ENCODE results near the gene ATP5F1A. TPM values are rescaled to one million over a fixed set of nuclear protein-coding genes. Genes with fewer than 3 reads are reported as not detected.
"Not testable (repeated sequence)": the region's sequence is repeated elsewhere in the genome, so short reads cannot be mapped to it uniquely, and the experiment has no call there.

Gene ATP5F1A
- total RNA-seq, 2 donors from 2014 or later, result 312 to 462 TPM

DNA sequence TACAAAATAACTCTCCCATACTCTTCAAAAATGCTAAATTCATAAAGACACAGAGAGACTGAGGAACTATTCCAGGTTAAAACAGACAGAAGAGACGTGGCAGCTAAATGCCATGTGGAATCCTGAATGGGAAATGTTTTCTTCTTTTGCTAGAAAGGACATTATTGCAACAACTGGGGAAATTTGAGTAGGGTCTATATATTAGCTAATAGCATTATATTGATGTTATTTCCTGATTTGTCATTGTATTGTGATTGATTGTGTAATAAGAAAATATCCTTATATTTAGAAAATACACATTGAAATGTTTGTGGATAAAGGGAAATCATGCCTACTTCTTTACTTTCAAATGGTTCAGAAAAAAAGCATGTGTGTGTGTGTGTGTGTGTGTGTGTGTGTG is 49.5 kb downstream of the ATP5F1A start:
- Mint-ChIP-seq H3K9me3 (no peaks in the 10 kb centered on the region), H3K4me3 (no peak overlapping the region), H3K4me1 (ENCODE audit: low read depth in 2 of 2) (peaks cover 37 to 42% of the 10 kb centered on the region in 2 donors), H3K27me3 (no peaks in the 10 kb centered on the region), H3K27ac (peak overlapping the region in 1 of 2 donors; percentile 73), H3K36me3 (no peaks in the 10 kb centered on the region)
- ATAC-seq (no peak), DNase-seq (ENCODE audit: low spot score) (no peak)

DNA sequence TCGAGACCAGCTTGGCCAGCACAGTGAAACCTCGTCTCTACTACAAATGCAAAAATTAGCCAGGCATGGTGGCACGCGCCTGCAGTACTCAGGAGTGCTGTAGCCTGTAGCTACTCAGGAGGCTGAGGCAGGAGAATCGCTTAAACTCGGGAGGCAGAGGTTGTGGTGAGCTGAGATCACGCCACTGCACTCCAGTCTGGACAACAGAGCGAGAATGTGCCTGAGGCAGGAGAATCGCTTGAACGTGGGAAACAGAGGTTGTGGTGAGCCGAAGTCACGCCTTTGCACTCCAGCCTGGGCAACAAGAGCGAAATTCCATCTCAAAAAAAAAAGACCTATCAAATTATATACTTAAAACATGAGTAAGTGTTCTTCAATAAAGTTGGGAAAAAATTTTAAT is 50.7 kb downstream of the ATP5F1A start:
- Mint-ChIP-seq H3K27ac (peak overlapping the region in 1 of 2 donors; percentile 73), H3K4me1 (ENCODE audit: low read depth in 2 of 2) (peaks cover 37 to 42% of the 10 kb centered on the region in 2 donors)
- H3K4me3 Mint-ChIP-seq; H3K27me3 Mint-ChIP-seq; ATAC-seq; H3K9me3 Mint-ChIP-seq; DNase-seq (ENCODE audit: low spot score); H3K36me3 Mint-ChIP-seq: not testable (repeated sequence)

GRCh38 chr18:46046688-46047087 is 51.4 kb downstream of the ATP5F1A start:
- ATAC-seq, result no peak
- Mint-ChIP-seq H3K36me3 (no peaks in the 10 kb centered on the region), H3K4me3 (no peak overlapping the region), H3K27ac (peak overlapping the region in 1 of 2 donors; percentile 73), H3K27me3 (no peaks in the 10 kb centered on the region), H3K9me3 (peaks cover 4% of the 10 kb centered on the region), H3K4me1 (ENCODE audit: low read depth in 2 of 2) (peaks cover 37 to 42% of the 10 kb centered on the region in 2 donors)
- DNase-seq (ENCODE audit: low spot score), result no peak

- ATAC-seq (peak in 1 of 2 donors; percentile 26), DNase-seq (ENCODE audit: low spot score) (no peak)
- Mint-ChIP-seq H3K27me3 (no peaks in the 10 kb centered on the region), H3K27ac (peak overlapping the region in 1 of 2 donors; percentile 73), H3K4me1 (ENCODE audit: low read depth in 2 of 2) (peaks cover 36 to 42% of the 10 kb centered on the region in 2 donors), H3K9me3 (peaks cover 4% of the 10 kb centered on the region), H3K4me3 (no peak overlapping the region), H3K36me3 (no peaks in the 10 kb centered on the region)
Observed at GRCh38 chr18:46046126-46046525, 52.0 kb downstream of the ATP5F1A start.

DNA sequence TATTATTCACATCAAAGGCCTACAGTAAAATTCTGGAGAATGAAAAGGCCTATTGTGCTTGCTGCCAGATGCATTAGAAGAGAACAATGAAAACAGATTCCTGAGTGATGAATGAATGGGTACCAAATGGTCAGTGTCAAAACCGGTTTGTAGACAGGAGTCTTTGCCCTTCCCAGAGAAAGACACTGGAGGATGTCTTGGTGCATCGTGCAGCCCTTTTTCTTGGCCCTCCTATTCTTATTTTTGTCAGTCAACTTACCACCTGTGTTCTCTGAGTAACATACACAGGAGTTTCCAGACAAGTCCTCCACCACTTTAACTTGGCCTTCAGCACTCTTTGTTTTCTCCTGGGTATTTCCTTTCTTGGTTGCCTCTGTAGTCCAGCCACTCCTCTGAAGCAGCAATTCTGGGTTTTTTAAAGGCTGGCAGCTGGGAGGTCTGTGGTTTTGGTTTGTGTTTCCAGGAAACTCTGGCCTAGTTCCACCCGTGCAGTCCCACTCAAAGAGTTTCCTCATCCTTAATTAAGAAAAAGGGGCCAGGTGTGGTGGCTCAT is 55.4 kb downstream of the ATP5F1A start:
- peak; percentile 86 to 92 for ATAC-seq
- peak; percentile 82 for DNase-seq (ENCODE audit: low spot score)
- Mint-ChIP-seq H3K36me3 (peaks cover 7% of the 10 kb centered on the region), H3K9me3 (peaks cover 4% of the 10 kb centered on the region), H3K27me3 (no peaks in the 10 kb centered on the region), H3K4me3 (peak overlapping the region; percentile 67), H3K4me1 (ENCODE audit: low read depth in 2 of 2) (peaks cover 43 to 49% of the 10 kb centered on the region in 2 donors), H3K27ac (peak overlapping the region; percentile 71 to 98)

DNA sequence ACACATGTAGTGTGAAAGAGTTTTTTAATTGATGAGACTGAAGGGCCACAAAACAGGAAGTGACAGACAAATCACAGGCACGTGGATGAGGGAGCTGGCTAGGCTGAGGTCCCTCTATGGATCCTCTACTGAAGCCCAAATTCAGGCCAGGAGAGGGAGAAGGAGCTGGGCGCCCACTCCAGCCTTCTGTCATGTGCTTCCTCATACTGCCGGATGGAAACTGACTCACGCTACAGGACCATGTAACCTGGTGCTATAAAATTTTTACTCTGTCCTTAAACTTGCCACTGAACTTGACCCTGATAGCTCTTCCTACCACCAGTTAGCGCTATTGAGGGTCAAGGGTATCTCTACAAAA is 57.4 kb downstream of the ATP5F1A start:
- Mint-ChIP-seq H3K27me3 (no peaks in the 10 kb centered on the region), H3K4me3 (peak overlapping the region; percentile 36), H3K36me3 (peaks cover 7% of the 10 kb centered on the region), H3K27ac (peak overlapping the region; percentile 40 to 98), H3K9me3 (peaks cover 4% of the 10 kb centered on the region), H3K4me1 (ENCODE audit: low read depth in 2 of 2) (peaks cover 43 to 45% of the 10 kb centered on the region in 2 donors)
- ATAC-seq (no peak), DNase-seq (ENCODE audit: low spot score) (no peak)

GRCh38 chr18:46040033-46040746 is 57.9 kb downstream of the ATP5F1A start:
- Mint-ChIP-seq H3K9me3 (peaks cover 4% of the 10 kb centered on the region), H3K4me1 (ENCODE audit: low read depth in 2 of 2) (peaks cover 43 to 47% of the 10 kb centered on the region in 2 donors), H3K36me3 (peaks cover 7% of the 10 kb centered on the region), H3K4me3 (peak overlapping the region; percentile 36), H3K27me3 (no peaks in the 10 kb centered on the region), H3K27ac (peak overlapping the region; percentile 40 to 98)
- no peak for ATAC-seq
- DNase-seq (ENCODE audit: low spot score), result no peak

DNA sequence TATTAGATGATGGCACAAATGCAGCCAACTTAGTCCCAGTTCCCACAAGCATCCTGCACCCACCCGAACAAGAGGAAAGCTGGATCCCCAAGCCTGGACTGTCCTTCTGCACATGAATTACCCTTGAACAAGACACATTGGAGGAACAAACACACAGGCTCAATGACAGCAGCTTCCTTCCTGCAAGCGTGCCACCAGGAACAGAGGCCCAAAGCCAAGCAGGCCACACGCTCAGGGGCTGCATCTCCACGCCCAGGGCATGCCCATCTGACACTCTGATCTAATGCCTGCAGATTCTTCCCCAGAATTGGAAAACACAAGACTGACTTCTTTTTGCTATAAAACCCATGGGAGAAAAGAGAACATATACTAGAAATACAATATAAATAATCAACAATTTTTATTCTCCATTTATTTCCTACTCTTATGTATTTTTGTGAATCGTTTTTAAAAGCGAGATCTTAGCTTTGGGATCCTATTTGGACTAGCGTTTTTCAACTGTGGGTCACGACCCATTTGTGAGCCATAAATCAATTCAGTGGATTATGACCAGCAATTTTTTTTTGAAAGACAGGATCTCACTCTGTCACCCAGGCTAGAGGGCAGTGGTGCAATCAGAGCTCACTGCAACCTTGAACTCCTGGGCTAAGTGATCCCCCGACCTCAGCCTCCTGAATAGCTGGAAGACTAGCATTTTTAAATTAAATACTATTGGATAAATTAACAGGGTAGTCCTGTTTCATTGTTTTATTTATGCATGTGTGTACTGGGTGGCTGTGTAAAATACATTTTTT is 60.4 kb downstream of the ATP5F1A start:
- no peak for DNase-seq (ENCODE audit: low spot score)
- Mint-ChIP-seq H3K4me3 (no peak overlapping the region), H3K9me3 (peaks cover 4% of the 10 kb centered on the region), H3K36me3 (peaks cover 7% of the 10 kb centered on the region), H3K27ac (peak overlapping the region in 1 of 2 donors; percentile 24), H3K27me3 (no peaks in the 10 kb centered on the region), H3K4me1 (ENCODE audit: low read depth in 2 of 2) (peaks cover 33 to 42% of the 10 kb centered on the region in 2 donors)
- no peak for ATAC-seq

DNA sequence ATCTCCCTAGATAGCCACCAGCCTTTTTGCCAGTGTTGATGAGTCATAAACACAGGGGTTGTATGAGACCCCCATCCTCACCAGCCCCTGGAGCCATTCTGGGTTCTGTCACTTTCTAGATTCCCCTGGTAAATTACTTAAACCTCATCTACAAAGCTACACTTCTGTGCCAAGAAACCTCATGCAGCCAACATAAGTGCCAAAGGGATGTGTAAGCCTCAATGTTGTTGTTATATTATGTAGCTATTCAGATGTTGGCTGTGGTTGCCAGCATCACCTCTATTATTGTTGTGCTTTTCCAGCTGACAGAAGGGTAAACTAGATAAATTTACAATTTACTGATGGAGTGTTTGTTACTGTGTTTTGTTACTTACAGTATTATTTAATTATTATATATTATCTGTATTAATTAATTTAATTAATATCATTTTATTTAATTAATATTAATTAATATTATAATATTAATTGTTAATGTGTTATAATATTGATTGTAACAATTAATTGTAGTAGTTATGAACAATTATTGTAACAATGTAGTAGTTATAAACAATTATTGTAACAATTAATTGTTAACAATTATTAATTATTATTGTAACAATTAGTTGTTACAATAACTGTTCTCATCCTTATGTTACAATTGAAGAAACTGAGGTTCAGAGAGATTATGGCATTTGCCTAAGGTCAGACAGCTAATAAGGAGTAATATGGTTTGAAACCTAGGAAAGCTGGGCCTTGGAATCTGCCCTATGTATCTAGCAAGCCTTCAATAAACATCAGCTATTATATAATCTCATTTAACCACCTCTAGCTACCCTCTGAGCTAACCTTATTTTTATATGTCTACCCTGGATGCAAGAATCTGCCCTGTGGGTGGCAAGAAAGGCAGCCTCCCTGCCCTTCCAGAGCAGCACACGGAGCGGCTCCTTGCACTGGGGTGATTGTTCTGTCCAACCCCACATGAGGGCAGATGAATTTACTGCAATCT is 62.1 kb downstream of the ATP5F1A start:
- H3K27ac Mint-ChIP-seq, result peak overlapping the region in 1 of 2 donors; percentile 11
- no peak for DNase-seq (ENCODE audit: low spot score)
- no peak overlapping the region for H3K4me3 Mint-ChIP-seq
- no peaks in the 10 kb centered on the region for H3K27me3 Mint-ChIP-seq
- peaks cover 7% of the 10 kb centered on the region for H3K36me3 Mint-ChIP-seq
- H3K4me1 Mint-ChIP-seq (ENCODE audit: low read depth in 2 of 2), result peaks cover 19 to 38% of the 10 kb centered on the region in 2 donors
- ATAC-seq, result no peak
- no peaks in the 10 kb centered on the region for H3K9me3 Mint-ChIP-seq

GRCh38 chr18:46034230-46034629 is 63.9 kb downstream of the ATP5F1A start:
- no peak for DNase-seq (ENCODE audit: low spot score)
- Mint-ChIP-seq H3K36me3 (peaks cover 1% of the 10 kb centered on the region), H3K27ac (no peak overlapping the region), H3K4me1 (ENCODE audit: low read depth in 2 of 2) (peaks cover 5 to 24% of the 10 kb centered on the region in 2 donors), H3K4me3 (no peak overlapping the region), H3K9me3 (no peaks in the 10 kb centered on the region), H3K27me3 (no peaks in the 10 kb centered on the region)
- peak in 1 of 2 donors; percentile 54 for ATAC-seq

GRCh38 chr18:46031741-46032140 is 66.4 kb downstream of the ATP5F1A start:
- H3K27ac Mint-ChIP-seq, result no peak overlapping the region
- DNase-seq (ENCODE audit: low spot score), result no peak

More at GRCh38 chr18:46031741-46032140, 66.4 kb downstream of the ATP5F1A start:
- Mint-ChIP-seq H3K27me3 (no peaks in the 10 kb centered on the region), H3K9me3 (no peaks in the 10 kb centered on the region), H3K4me3 (no peak overlapping the region), H3K36me3 (peaks cover 6% of the 10 kb centered on the region), H3K4me1 (ENCODE audit: low read depth in 2 of 2) (peaks cover 15 to 34% of the 10 kb centered on the region in 2 donors)
- no peak for ATAC-seq
